GM19438 (cell line): Measurements from ENCODE around the gene SPATC1L.
A peak's percentile ranks its signal among the peaks of the same experiment; 100 is the strongest.
"Not testable (repeated sequence)": the region's sequence is repeated elsewhere in the genome, so short reads cannot be mapped to it uniquely, and the experiment has no call there.

Experiments used
- ATAC-seq: cut with Tn5 transposase; IDR thresholded peaks from one replicate; pipeline ENCODE4 v1.9.1; 2021; ENCODE audit warnings: low read depth; ENCODE audit not compliant: unreplicated experiment

Gene SPATC1L

DNA sequence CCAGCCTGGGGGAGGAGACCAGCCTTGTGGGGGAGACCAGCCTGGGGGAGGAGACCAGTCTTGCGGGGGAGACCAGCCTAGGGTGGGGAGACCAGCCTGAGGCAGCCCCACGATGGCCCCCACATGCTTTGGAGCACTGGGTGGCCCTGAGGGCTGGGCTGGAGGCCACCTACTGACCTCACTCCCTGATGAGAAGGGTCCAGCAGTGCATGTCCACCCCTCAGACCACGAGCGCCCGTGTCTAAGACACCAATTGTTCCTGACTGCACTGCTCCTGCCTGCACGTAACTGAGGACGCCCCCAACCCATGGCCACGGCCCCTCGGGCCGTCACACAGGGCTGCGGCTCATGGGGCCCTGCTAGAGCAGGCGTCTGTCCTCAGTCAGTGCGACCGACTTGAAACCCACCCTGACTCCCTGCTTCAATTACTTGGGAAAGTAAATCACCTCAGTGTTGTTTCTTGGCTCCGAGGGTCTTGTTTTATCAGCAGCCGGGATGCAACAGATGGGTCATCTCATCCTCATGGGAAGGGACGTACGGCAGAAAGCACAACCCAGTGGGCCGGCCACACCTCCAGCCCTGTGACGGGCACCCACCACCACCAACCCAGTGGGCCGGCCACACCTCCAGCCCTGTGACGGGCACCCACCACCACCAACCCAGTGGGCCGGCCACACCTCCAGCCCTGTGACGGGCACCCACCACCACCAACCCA lies at the start of gene SPATC1L:
Gene SPATC1L (minus strand): TSS at position 550 of the 715 bp plus-strand sequence. CDS start 1,643 bp downstream, outside the sequence.
- no peak for ATAC-seq

DNA sequence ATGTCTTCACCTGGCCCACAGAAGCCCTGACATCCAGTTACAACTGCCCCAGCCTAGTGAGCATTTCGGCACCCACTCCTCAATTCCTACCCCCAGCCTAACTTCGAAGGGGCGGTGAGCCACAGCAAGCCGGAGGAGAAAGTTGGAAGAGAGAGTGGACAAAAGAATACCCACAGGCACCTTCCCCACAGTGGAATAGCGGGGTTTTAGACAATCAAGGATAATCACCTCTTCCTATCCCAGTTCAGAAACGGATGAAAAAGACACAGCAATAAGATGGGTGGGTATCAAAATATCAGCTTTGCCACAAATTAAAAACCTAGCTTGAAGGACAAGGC lies 45.6 kb upstream of the SPATC1L start:
- ATAC-seq, result no peak

DNA sequence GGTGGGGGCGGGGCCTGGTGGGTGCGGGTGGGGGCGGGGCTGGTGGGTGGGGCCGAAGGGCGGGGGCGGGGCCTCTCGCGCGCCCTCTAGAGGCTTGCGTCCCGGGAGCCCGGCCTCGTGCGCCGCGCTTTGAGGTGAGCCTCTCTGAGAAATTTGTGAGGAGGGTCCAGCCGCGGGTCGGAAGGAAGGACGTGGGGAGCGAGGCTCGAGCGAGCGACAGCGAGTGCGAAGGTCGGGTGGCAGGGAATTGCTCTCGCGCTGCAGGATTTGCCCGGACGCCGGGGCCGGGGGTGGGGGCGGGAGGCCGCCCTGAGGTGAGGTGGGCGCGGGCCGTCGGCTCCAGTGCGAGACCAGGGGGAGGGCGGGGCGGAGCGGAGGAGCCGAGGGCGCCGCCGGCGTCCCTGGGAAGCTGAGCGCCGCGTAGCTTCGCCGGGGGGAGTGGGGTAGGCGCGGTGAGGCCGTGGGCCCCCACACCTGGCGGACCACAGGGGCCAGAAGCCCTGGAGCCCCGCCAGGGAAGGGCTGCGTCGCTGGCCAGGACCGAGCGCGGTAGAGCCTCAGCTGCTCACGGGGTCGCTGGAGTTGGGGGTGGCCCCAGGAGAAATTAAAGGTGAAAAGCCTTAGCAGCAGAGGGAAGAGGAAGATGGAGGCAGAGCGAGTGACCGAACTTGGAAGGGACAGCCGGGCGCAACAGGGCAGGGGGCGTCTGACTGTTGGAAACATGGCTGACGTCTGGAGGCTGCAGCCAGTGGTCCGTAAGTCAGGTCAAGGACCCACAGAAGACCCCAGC lies 45.1 kb upstream of the SPATC1L start:
- ATAC-seq, result peak; percentile 37

DNA sequence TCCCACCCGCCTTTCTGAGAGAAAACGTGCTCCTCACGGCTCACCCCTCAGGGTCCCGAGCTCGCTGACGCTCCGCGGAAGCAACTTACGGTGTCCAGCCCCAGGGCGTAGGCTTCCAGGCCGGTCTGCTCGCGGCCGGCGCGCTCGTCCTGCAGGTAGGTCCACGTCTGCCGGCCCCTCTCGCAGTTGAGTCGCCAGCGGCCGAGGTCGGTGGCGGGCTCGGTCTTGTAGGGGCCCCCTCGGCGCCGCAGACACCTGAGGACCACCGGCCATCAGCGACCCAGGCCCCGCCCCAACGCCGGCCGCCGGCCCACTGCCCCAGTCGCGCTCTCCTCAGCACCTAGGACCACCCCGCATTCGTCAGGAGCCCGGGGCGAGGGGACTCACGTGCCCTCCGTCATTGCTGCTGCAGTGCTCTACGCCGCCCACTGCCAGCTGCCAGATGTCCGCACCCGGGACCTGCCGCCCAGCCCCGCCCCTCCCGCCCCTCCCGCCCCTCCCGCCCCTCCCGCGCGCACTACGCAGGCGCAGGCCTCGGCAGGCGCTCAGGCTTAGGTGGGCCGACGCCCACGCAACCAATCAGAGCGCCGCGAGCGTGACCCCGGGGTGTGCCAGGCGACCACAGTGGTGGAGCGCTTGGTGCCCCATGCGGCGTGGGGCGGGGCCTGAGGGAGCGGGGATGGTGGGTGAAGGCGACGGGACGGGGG lies 44.2 kb upstream of the SPATC1L start, which contains the start of gene LSS:
Gene LSS (minus strand): TSS at position 430 of the 707 bp plus-strand sequence. CDS start 29 bp downstream, at position 401.
- peak; percentile 72 for ATAC-seq

DNA sequence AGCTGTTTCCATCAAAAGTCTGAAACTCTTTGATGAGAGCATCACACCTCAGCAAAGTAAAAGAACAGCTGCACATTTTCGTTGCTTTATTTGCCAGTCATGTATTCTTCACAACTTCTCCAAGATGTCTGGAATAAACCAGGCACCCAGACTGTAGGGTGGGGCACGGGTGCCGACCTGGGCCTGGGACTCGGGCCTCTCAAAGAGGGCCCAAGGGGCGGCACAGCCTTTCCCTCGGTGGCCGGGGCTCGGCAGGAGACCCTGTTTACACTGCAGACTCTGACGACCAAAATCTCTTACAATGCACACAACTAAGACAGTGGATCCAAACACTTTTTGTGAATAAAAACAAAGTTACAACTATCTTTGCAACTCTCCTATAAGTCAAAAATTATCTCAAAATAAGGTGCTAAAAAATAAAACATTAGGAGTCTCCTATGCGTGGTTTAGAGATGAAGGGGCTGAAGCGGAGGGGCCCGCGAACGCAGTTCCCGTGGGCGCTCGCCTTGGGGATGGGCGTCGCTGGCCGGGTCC lies 43.6 kb upstream of the SPATC1L start:
- no peak for ATAC-seq

DNA sequence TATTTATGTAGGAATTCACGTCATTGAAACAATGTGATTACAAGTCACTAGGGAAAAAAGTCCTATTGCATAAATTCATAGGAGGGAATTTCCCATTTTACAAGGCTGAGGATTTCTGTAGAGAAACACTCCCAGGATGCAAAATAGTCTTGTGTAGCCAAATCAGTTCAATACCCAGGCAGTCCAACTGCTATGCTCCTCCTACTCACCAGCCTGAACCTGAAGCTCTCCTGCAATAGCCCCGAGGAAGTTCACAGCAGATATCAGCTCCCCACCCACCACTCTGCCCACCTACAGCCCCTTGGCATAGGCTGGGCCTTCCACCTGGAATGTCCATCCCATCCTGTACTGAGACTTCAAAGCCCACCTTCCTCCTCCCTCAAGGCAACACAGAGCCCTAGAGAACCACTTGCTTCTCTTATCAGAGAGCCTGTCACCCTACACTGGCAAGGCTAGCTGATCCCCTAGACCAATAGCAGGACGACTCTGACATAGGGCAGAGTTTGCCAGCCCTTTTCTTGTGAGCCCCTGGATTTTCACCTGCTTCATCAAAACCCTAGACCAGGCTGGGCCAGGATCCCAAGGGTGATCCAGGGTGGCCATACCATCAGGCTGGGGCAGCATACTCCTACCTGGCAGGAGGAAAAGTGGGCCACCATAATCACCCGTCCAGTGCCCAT lies 42.8 kb upstream of the SPATC1L start:
- ATAC-seq, result no peak

DNA sequence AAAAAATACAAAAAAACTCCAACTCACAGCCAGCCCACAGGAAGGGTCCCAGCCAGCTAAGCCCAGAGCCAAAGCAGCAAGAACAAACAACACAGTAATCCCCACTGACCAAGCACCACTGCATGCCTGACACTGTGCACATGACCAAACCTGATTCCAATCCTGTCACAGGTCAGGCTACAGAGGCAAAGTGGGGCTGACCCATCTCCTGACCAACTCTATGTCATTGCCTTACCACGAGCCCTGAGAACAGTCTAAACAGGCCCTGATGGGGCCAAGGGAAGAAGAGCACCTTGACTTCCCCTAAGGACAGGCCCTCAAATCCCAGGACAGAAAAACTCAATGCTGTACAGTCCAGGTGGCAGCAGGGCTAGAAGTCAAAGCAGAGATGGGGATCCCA lies 41.9 kb upstream of the SPATC1L start:
- ATAC-seq, result no peak

DNA sequence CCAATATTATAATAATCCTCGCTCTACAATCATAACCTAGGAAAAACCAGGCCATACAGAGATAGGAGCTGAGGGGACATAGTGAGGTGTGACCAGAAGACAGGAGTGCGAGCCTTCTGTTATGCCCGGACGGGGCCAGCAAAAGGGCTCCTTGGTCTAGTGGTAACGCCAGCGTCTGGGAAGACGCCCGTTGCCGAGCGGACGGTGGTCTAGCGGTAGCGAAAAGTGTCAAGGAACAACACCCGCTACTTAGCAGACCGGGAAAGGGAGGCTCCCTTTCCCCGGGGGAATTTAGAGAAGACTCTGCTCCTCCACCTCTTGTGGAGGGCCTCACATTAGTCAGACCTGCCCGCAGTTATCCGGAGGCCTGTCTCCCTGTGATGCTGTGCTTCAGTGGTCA lies 39.4 kb upstream of the SPATC1L start:
- ATAC-seq, result not testable (repeated sequence)

DNA sequence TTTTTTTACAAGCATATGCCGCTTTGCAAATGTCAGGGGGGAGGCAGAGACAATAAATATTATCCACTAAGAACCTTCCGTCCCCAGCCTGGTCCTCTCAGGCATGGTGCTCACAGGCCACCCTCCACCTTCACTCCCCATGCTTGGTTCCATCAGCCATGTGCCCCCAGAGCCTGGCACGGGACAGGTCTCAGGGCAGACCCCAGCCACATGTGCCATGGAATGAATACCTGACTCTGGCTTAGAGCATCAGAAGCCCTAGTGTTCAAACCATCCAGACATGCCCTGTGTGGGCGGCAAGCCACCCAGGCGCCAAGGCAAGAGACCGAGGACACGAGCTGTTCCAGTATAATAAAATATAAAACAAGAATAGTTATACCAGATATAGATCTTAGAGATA lies 39.0 kb upstream of the SPATC1L start:
- ATAC-seq, result no peak

DNA sequence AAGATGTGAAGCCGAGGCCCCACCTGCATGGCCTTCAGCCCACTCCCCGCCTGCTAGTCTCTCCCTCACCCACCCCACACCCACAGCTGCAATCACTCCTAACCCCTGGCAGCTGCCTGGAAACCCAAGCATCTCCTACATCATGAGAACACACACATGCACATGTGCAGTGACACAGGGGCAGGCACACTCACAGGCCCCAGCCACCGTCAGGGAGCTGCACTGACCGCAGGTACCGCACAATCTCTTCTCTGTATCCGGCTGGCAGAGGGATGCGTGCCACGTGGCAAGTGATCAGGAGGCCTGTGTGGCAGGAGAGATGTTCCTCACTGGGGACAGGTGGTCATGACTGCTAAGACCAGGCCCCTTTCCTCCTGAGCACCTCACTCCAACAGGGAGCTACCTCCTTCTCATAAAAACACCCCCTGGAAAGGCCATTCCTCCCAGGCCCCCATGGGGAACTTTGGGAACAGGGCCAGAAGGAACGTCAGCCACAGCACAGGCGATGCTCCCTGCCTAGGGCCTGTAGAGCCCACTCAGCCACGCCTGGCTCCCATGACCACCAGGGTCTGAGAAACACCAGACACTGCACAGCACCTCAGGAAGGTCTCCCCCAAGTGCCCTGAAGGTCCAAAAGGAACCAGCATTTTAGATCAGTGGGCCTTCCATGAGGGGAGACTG lies 38.3 kb upstream of the SPATC1L start:
- no peak for ATAC-seq

DNA sequence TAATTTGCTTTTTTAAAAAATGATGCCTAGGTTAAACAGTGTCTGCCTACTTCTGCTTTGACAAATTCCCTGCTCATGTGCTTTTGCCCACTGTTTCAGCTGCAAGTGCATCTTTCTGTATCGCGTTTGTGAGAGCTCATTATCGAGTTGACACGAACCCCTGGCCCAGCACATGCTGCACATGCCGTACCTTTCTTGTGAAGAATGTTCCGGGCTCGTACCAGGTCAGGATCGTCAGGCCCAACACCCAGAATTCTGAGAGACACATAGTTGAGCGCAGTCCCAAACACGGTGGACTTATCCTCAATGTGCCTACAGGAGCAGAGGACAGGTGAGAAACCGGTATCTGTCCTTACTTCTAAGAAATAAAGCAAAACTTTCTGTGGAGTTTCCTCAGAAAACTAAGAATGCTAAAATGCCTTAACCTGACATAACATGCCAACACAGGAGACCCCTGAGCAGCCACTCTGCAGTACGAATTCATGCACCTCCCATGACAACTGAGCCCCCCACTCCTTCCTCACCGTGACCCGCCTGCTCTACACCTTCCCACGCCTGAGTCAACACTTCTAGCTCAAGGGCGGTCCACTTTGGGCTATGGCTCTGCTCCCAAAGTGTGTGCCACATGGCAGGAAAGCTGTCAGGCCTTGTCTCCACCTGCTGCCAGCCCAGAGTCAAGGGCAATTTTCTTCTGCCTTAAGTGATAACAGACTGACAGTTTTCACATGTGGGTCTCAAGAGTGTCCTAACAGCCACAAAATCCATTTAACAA lies 37.6 kb upstream of the SPATC1L start:
- ATAC-seq, result no peak

DNA sequence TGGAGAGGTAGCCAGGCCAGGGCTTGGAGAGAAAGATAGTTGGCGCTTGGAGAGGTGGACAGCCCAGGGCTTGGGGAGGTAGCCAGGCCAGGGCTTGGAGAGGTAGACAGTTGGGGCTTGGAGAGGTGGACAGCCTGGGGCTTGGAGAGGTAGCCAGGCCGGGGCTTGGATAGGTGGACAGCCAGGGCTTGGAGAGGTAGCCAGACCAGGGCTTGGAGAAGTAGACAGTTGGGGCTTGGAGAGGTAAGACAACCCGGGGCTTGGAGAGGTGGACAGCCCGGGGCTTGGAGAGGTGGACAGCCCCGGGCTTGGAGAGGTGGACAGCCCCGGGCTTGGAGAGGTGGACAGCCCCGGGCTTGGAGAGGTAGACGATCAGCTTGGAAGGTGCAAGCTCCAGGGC lies 36.6 kb upstream of the SPATC1L start:
- no peak for ATAC-seq

DNA sequence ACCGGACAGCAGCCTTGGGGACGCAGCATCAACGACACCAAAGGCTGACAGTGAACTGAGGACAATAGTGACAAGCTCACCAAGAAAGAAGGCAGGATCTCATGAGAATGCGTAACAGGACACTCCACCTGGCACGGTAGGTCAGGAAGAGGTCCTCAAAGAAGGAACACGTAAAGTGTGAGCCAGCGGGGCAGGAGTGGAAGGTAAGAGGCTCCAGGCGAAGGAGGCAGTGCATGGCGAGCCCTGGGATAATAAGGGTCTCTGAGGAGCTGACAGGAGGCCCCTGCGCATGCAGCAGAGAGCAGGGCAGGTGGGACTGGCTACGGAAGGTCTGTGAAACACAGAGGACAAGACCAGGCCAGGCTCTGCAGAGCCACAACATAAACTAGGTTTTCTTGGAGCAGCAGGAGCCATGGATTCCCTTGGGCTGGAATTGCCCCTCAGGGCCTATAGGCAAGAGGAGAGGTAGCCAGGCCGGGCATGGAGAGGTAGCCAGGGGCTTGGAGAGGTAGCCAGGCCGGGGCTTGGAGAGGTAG lies 36.1 kb upstream of the SPATC1L start:
- no peak for ATAC-seq

DNA sequence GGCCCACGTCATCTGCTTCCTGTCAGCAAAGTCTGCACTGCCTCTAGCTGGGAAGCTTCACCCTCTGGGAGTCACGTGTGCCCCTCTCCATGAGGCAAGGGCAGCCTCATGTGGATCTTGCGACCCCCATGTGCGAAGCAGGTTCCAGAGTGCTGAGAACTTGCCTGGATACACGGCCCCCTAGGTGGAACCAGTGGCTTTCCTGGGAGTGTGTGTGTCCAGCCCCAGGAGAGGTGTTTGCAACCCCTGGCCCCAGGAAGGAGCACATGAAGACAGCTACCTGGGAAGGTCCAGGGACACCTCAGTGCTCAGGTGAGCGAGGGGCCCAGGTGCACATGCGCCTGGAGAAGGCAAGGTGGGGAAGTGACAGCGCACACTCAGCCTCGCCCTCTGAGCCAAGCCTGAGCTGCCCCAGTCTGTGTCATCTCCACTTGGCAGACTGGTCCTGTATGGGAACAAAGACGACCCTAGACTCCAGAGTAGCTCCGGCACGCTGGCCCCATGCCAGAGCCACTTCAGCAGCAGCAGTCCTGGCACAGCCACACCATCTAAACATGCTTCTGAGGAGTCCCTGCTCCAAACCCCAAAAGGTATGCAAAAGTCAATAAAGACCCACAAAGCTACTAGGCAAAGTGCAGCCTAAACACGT lies 35.5 kb upstream of the SPATC1L start:
- no peak for ATAC-seq

DNA sequence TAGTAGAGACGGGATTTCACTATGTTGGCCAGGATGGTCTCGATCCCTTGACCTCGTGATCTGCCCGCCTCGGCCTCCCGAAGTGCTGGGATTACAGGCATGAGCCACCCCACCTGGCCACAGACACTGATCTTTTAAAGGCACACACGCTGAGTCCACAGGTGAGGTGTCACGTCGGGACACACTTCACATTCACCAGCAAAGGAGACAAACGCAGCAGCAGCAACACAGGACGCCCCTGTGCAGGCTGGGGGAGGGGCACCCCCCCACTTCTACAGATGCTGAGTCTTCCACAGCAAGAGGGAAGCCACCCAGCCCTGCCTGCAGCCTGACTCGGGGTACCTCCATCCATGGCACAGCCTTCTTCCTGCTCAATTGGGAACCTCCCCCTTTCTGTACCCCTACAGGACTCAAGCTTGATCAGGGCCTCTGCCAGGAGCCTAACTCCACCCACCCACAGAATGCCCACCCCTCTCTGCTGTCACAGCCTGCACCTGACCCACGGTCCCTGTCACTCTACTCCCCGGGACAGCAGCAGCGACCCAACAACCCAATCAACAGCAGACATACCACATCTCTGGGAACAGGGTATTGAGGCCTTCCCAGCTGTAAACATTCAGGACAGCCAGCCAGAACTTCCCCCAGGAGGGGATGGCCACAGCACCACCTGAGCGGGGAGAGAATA lies 34.8 kb upstream of the SPATC1L start:
- no peak for ATAC-seq

DNA sequence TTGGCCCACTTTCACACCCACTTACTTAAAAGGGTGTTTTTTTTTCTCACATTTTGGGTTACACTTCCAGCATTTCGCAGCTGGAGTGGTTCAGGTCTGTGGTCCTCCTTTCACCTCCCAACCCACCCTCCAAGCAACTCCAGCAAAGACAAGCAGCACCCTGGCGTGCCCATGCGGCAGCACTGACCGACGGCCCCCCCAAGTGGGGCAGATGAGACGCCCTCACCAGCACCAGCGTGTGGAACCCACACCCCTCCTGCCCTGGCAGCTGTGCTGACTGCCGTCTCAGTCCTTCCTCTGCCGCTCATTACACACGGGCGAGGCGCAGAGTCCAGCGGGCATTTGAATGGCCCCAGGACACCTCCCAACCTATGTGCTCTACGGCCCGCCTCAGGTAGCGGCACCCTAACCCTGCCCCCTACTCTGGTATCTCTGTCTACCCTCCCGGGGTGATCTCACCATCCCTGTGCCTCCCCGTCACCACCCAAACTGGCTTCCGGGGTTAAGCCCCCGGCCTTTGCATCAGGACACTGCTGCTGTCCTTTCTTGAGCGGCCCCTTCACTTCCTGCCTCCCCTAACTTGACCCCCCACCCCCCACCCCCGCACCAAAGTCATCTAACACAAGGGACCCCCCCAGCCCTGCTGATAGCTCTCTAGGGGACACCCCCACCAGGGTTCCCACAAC lies 33.4 kb upstream of the SPATC1L start:
- no peak for ATAC-seq

DNA sequence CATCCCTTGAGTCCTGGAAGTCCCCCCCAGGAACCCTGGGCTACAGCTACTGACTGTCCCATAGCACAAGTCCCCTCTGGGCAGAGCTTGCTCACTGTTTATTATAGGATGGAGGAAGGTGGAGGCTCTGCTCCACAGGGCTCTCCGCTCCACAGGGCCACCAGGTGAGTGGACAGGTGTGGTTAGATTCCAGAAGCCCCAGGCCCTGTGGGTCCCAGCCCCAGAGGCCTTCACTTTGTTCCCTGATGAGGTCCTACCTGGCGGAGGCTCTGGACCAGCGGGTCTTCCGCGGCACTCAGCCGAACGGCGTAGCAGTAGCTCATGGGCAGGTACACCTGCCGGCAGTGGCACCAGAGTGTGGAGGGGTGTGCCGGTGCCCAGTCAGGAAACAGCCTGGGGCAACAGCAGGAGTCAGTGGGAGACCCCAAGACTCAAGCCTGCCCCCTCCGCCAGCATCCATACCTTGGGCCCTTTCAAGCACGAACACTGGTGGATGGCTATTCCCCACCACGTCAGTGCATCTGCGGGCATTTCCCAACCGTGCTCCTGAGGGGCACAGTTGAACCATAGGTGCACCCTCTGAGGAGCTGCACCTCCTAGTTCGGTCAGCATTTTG lies 32.0 kb upstream of the SPATC1L start:
- no peak for ATAC-seq
